Fibroblast of skin of left biceps (primary cell): ENCODE results near the gene ITGA4.
"Not testable (repeated sequence)": the region's sequence is repeated elsewhere in the genome, so short reads cannot be mapped to it uniquely, and the experiment has no call there.

Experiments used
- DNase-seq, 2 experiments: peaks; one replicate each; pipeline ENCODE4 v3.0.0-alpha.2; 2013; ENCODE audit warnings: low read depth in 2 of 2

Gene ITGA4

GRCh38 chr2:181457121-181457740 lies at the start of gene ITGA4:
ITGA4 (plus strand) TSS chr2:181457386; CDS start chr2:181457655, 269 bp downstream.
- peak; percentile 32 to 45 for DNase-seq

GRCh38 chr2:181408861-181409260 lies 48.3 kb upstream of the ITGA4 start:
- DNase-seq = no peak

DNA sequence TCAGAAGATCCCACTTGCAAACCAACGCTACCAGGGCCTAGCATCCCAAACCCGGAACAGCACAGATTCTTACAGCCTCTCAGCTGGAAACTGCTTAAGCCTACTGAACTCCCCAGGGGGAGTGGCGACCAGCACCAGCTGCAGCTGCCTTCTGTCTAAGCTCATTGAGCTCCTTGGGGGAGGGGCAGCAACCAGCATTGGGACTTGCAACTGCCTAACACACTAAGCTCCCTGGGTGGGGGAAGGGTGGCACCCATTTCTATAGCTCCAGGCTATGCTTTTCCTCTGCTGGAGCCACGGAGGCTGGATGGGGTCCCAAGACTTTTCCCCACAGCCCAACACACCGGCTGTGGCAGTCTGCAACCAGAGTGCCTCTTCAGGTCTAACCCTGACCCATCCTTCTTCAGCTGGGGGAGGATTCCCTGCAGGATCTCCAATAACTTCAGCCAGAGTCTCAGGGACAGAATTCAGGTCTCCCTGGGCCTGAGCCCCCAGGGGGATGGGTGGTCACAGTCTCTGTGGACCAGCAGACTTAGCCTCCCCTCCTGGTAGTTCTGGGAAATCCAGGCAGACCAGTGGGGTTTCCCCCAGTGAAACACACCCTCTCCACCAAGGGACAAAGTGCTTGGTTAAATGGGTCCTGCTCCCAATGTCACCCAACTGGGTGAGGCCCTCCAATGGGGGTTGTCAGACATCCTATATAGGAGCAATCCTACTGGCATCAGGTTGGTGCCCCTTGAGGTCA lies 45.9 kb upstream of the ITGA4 start:
- DNase-seq = no peak

DNA sequence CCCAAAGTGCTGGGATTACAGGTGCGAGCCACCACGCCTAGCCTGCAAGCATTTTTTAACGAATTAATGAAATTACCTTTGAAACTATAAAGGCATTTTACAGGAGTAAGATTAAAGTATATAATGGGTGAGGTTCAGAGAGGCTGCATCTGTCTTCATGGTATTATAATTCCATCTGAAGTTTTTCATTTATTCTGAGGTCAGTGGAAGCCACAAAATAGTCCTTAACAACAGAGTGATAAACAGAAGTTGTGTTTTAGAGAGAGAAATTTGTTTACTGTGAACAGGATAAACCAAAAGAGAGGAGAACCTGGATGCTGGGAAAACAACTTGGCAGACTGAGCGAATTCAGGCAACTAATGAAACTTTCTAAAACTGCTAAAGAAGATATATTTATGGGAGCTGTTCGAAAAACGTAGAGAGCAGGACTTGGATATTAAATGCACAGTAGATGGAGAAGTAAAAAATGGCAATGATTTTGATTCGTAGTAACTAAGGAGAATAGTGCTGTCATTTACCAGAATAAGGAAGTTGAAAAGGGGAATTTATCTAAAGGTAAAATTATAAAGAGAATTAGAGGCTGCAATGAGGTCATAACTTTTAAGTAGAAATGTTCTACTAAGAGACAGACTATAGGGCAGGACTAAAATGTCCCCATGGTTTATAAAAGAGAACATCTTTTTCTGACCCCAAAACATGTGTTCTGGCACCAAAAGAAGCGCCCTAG lies 37.9 kb upstream of the ITGA4 start:
- no peak for DNase-seq

- no peak for DNase-seq
Observed at GRCh38 chr2:181420259-181421130, 36.7 kb upstream of the ITGA4 start.

DNA sequence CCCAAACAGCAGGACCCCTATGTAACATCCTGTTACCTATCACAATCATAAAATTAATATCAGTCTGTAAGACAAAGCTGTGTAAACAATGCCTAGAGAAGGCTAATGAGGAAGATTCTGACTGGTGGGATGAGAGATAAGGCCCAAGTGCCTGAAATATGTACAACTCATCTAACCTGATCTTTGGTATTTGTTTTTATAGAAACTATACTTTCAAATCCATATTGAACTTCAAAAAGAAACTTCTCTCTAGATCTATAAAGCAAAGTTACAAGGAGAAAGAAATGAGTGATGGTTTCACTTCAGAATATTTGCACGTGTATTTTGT lies 36.1 kb upstream of the ITGA4 start:
- no peak for DNase-seq

DNA sequence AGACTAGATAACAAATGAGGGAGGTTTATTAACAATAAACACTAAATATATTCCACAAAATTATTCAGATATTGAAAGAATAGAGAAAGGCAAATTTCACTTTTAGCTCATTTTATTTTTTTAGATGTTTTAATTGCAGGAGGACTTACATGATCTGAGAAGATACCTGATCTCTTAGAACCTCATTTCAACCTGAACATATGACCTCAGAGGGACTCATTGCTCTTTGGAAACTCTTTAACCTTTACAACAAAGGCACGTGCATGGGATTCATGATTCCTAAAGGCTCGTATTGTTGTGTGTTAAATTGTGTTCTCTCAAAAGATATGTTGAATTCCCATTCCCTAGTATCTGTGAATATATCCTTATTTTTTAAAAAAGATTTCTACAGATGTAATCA lies 35.7 kb upstream of the ITGA4 start:
- no peak for DNase-seq

DNA sequence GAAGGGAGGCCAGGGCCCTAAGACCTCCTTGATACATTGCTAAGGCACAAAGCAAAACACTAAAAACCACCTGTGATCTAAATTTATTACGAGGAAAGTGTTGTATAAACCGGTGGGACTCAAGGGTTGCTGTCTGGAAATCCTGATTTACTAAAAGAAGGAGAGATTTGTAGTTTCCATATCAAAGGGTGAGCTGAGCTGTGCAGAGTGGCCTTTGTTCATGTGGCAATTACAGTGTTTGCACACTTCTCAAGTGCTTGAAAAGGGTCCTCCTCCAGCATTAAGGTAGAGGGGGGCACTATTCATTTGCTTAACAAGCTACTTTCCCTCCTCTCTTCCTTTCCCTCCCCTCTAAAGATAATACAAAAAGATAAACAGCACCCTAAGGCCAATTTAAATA lies 30.5 kb upstream of the ITGA4 start:
- DNase-seq = no peak

GRCh38 chr2:181430406-181431118 lies 26.6 kb upstream of the ITGA4 start:
- peak; percentile 17 to 25 for DNase-seq

DNA sequence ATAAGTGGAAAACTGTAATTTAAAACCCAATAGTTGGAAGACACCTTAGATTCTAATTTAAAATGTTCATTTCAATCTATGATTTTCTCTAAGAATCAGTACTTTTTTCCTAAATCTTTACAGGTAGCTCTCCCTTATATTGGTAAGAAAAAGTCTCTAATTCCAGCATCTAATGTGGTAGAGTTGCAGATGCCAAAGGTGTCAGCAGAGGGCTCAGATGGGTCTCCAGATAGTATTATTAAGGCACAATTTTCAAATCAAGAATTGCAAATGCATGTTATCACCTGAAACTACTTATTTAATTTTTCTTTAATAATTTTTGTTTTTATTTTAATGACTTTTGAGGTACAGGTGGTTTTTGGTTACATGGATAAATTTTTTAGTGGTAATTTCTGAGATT lies 25.5 kb upstream of the ITGA4 start:
- no peak for DNase-seq

DNA sequence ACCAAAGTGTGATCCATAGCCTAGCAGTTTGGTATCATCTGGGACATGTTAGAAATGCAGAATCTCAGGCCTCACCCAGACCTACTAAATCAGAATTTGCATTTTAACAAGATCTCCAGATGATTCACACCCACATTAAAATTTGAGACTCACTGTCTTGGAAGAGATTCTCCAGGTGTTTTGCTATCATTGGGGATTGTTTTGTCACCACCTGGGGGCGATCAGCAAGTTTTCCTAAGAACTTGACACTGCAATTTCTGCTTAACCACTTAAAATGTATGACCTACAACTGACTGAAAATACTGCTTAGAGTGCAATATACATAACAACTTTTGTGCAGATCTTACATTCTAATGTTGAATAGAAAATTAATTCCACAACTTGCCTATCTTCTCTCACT lies 18.9 kb upstream of the ITGA4 start:
- DNase-seq = no peak

DNA sequence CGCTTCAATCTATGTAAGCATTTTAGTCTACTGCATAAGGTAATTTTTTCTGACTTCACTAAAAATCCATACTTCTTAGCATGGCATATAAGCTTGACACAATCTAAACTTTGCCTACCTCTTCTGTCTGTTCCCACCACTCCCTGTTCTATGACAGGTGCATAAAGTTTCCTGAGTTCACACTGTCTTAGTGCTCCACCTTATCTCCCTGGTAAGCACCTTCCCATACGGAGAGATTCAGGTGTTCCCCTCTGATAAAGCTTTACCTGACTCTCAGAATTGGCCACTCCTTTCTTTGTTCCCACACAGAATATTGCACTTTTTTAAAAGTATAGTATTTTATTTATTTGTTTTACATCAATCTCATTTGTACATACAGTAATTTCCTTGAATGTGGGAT lies 16.8 kb upstream of the ITGA4 start:
- DNase-seq = no peak

GRCh38 chr2:181440919-181441318 lies 16.3 kb upstream of the ITGA4 start:
- no peak for DNase-seq

- DNase-seq = no peak
Observed at GRCh38 chr2:181441670-181442069, 15.5 kb upstream of the ITGA4 start.

DNA sequence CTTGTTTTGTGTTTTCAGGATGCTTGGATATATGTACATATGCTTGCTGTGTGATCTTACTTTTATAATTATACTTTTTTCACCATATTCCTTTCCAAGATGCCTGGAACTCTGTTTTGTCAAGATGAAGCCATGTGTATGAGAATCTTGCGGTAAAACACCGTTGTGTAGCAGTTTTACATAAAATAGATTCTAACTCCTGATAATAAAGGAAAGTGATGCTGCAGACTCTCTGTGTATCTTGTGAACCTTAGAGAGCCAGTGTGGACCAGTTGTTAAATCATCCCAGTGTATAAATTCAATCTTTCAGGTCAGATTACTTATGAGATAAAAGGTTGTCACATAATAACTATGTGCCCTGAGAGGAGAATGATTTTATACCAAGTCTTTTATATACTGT lies 12.5 kb upstream of the ITGA4 start:
- DNase-seq = no peak

GRCh38 chr2:181446985-181447384 lies 10.2 kb upstream of the ITGA4 start:
- no peak for DNase-seq

DNA sequence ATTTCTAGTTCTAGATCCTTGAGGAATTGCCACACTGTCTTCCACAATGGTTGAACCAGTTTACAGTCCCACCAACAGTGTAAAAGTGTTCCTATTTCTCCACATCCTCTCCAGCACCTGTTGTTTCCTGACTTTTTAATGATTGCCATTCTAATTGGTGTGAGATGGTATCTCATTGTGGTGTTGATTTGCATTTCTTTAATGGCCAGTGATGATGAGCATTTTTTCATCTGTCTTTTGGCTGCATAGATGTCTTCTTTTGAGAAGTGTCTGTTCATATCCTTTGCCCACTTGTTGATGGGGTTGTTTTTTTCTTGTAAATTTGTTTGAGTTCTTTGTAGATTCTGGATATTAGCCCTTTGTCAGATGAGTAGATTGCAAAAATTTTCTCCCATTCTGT lies 7.9 kb upstream of the ITGA4 start:
- DNase-seq = not testable (repeated sequence)

DNA sequence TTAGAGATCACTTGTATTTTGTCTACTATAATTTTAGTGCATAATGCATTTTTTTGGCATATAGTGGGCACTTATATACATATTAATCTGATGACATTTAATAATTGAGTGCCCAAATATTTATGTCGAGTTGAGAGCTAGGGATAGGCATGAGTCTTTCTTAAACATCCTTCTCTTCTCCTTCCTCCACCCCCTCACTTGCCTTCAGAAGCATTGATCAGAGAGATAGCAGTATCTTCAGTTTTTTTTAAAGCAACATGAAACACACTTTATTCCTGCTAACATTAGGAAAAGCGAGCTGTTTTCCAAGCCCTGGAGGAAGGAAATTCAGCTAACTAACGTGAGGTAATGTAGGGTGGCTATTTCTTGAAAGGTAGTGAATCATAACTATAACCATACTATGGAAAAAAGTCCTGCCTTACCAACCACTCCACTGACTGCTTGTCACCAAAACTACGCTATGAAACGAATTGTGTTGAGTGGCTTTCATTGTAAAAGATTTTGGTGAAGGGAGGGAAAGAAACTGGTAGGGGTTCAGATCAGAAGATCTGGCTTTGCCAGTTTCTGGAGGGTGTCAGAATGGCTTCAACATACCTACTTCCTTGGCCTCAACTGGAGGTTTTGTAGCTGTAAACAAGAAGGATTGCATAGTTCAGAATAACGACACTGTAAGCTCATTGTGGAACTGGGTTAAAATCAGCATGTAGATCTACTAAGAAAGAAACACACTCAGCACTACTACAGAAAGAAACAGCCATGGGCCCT lies 2.3 kb upstream of the ITGA4 start:
- no peak for DNase-seq

- DNase-seq = no peak
Observed at GRCh38 chr2:181456660-181457120, 496 bp upstream of the ITGA4 start.

- no peak for DNase-seq
Observed at GRCh38 chr2:181457741-181458425, 697 bp downstream of the ITGA4 start.
